ENCODE data around the gene GGT6.
"Not testable (repeated sequence)": the region's sequence is repeated elsewhere in the genome, so short reads cannot be mapped to it uniquely, and the experiment has no call there.

The GGT6 gene

GRCh38 chr17:4597975-4598374, 37.6 kb upstream of the GGT6 start:
- no peak for DNase-seq (ENCODE audit: low read depth)
- TF ChIP-seq, protein P1, sequence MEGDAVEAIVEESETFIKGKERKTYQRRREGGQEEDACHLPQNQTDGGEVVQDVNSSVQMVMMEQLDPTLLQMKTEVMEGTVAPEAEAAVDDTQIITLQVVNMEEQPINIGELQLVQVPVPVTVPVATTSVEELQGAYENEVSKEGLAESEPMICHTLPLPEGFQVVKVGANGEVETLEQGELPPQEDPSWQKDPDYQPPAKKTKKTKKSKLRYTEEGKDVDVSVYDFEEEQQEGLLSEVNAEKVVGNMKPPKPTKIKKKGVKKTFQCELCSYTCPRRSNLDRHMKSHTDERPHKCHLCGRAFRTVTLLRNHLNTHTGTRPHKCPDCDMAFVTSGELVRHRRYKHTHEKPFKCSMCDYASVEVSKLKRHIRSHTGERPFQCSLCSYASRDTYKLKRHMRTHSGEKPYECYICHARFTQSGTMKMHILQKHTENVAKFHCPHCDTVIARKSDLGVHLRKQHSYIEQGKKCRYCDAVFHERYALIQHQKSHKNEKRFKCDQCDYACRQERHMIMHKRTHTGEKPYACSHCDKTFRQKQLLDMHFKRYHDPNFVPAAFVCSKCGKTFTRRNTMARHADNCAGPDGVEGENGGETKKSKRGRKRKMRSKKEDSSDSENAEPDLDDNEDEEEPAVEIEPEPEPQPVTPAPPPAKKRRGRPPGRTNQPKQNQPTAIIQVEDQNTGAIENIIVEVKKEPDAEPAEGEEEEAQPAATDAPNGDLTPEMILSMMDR (conservative IDR thresholded peaks at IDR 0.05; ENCODE audit: low read depth, low read length): no peak

GRCh38 chr17:4596636-4597380, 36.4 kb upstream of the GGT6 start:
- H3K4me3 ChIP-seq (ENCODE audit: low read length): no peak overlapping the region
- TF ChIP-seq, protein P1 (conservative IDR thresholded peaks at IDR 0.05; ENCODE audit: low read depth, low read length): no peak
- no peak for DNase-seq (ENCODE audit: low read depth)

More at GRCh38 chr17:4597975-4598374, 37.6 kb upstream of the GGT6 start:
- H3K4me3 ChIP-seq (ENCODE audit: low read length): no peak overlapping the region

GRCh38 chr17:4595685-4596342, 35.4 kb upstream of the GGT6 start:
- not testable (repeated sequence) for DNase-seq (ENCODE audit: low read depth); H3K4me3 ChIP-seq (ENCODE audit: low read length)

- H3K4me3 ChIP-seq (ENCODE audit: low read length): no peak overlapping the region
- TF ChIP-seq, protein P1 (conservative IDR thresholded peaks at IDR 0.05; ENCODE audit: low read depth, low read length): peak; percentile 46
- DNase-seq (ENCODE audit: low read depth): no peak
Measured at GRCh38 chr17:4594931-4595684, 34.7 kb upstream of the GGT6 start.

DNA sequence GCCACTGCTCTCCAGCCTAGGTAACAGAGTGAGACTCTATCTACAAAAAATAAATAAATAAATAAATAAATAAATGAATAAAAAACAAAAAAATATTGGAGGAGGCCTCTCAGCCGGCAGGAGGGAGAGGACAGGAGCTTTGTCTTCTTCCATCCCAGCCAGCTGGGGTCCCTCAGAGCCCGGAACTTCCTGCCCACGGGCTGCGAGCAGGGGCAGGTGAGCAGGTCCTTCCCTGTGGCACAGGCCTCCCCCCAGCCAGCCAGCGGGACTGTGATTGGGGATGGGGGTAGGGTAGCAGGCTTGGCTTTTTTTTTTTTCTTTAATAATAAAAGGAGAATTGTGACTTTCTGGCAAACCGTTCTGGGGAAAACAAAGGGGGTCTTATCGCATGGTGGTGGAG, 34.0 kb upstream of the GGT6 start:
- H3K4me3 ChIP-seq (ENCODE audit: low read length): no peak overlapping the region
- TF ChIP-seq, protein P1 (conservative IDR thresholded peaks at IDR 0.05; ENCODE audit: low read depth, low read length): no peak
- DNase-seq (ENCODE audit: low read depth): no peak

- no peak overlapping the region for H3K4me3 ChIP-seq (ENCODE audit: low read length)
- DNase-seq (ENCODE audit: low read depth): no peak
- TF ChIP-seq, protein P1 (conservative IDR thresholded peaks at IDR 0.05; ENCODE audit: low read depth, low read length): no peak
Measured at GRCh38 chr17:4593021-4593421, 32.6 kb upstream of the GGT6 start.

DNA sequence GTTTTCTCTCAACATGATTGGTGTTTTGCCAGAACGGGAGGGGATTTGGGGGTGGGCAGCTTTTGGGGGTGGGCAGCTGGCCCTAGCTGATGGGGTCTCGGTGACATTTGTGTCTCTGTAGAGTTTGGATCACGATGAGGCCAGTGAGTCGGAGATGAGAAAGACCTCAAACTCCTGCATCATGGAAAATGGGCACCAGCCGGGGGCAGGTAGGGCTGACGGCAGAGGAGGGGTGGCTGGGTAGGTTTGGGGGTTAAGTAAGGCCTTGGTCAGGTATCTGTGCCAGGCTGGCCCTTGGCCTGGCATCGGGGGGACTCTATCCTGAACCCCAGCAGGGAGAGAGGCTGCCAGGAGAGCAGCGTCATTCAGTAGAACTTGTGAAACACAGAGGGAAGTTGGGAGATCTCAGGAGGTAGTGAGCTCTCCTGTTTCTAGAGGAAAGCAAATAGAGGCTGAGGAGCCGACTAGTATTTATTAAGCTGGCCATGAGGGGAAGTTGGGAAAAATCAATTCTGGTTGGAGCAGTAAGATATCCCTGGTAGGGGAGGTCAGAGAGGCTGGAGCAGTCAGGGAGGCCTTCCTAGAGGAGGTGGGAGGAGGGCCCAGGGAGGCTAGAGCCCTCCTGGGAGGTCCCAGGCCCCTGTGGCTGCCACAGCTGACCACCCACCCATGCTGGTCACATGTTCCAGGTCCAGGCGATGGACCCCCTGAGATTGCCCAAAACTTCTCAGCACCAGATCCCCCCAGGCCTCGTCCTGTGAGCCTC, 32.0 kb upstream of the GGT6 start:
- no peak overlapping the region for H3K4me3 ChIP-seq (ENCODE audit: low read length)
- TF ChIP-seq, protein P1 (conservative IDR thresholded peaks at IDR 0.05; ENCODE audit: low read depth, low read length): no peak
- DNase-seq (ENCODE audit: low read depth): no peak

Measured in retinal pigment epithelial cell (primary cell).